K562 (cell line): ENCODE results near the gene ELF3. TPM values are rescaled to one million over a fixed set of nuclear protein-coding genes. Genes with fewer than 3 reads are reported as not detected.
A peak's percentile ranks its signal among the peaks of the same experiment; 100 is the strongest.

Source experiments
- CBX8 ChIP-seq: fragments of 200-600 bp; sonication (generic); IDR thresholded peaks from 2 replicates; pipeline ENCODE4 v1.6.1; 2012; ENCODE audit warnings: borderline replicate concordance, mixed run types, low read depth, mild to moderate bottlenecking, moderate library complexity, mixed read lengths, low read length, control low read depth, inconsistent platforms; ENCODE audit not compliant: poor library complexity, severe bottlenecking; ENCODE audit errors: extremely low read depth
- COPS2 ChIP-seq: fragments of 450-650 bp; conservative IDR thresholded peaks from 2 replicates; pipeline ENCODE4 v1.6.1; 2016; ENCODE audit warnings: mild to moderate bottlenecking, moderate library complexity
- CREM ChIP-seq: IDR thresholded peaks from 2 replicates; pipeline ENCODE4 v1.6.1; 2014; ENCODE audit warnings: antibody characterized with exemption, low read depth
- HMG20B ChIP-seq: fragments of 250-450 bp; sonication (Bioruptor Pico); IDR thresholded peaks from 2 replicates; pipeline ENCODE4 v1.5.0; 2021; ENCODE audit warnings: mild to moderate bottlenecking
- HNRNPH1 ChIP-seq: fragments of 200-400 bp; formaldehyde crosslinking; optimal IDR thresholded peaks from 2 replicates; pipeline ENCODE3; 2017; ENCODE audit warnings: low read depth, mild to moderate bottlenecking, low read length, moderate library complexity
- KLF13 ChIP-seq: fragments of 450-650 bp; IDR thresholded peaks from 2 replicates; pipeline ENCODE4 v1.6.1; 2016; ENCODE audit warnings: missing genetic modification characterization, low read depth, mild to moderate bottlenecking, missing compliant biosample characterization, moderate library complexity, borderline replicate concordance
- MBD2 ChIP-seq: sonication (generic); IDR thresholded peaks from 2 replicates; pipeline ENCODE4 v1.6.1; 2016; ENCODE audit warnings: low read depth, borderline replicate concordance
- NCOA1 ChIP-seq: fragments of 450-650 bp; IDR thresholded peaks from 2 replicates; pipeline ENCODE4 v1.6.1; 2016; ENCODE audit warnings: low read depth
- POLR2AphosphoS2 ChIP-seq: IDR thresholded peaks from 2 replicates; pipeline ENCODE4 v1.6.1; 2012; ENCODE audit warnings: low read length, improper control_type of control experiment
- POLR2G ChIP-seq: fragments of 200-400 bp; formaldehyde crosslinking; IDR thresholded peaks from 2 replicates; pipeline ENCODE4 v1.6.1; 2017; ENCODE audit warnings: low read depth, mild to moderate bottlenecking, antibody characterized with exemption, low read length, moderate library complexity
- SMARCA4 ChIP-seq: fragments of 450-650 bp; IDR thresholded peaks from 2 replicates; pipeline ENCODE4 v1.6.1; 2016
- TCF7 ChIP-seq: sonication (generic); IDR thresholded peaks from 2 replicates; pipeline ENCODE4 v1.6.1; 2016; ENCODE audit warnings: antibody characterized with exemption, borderline replicate concordance
- ZNF12 ChIP-seq: sonication (generic); formaldehyde crosslinking; IDR thresholded peaks from 2 replicates; pipeline ENCODE4 v1.4.0; 2020; ENCODE audit warnings: mild to moderate bottlenecking, missing genetic modification reagents
- ZNF224 ChIP-seq: sonication (generic); formaldehyde crosslinking; IDR thresholded peaks from 2 replicates; pipeline ENCODE4 v1.8.0; 2022; ENCODE audit warnings: mild to moderate bottlenecking, missing genetic modification reagents
- ZNF561 ChIP-seq: fragments of 450-650 bp; formaldehyde crosslinking; conservative IDR thresholded peaks from 2 replicates; pipeline ENCODE4 v1.4.0; 2020; ENCODE audit warnings: mild to moderate bottlenecking, moderate library complexity
- ZNF584 ChIP-seq: fragments of 200-800 bp; sonication (Bioruptor generic); IDR thresholded peaks from 2 replicates; pipeline ENCODE4 v1.6.1; 2016; ENCODE audit warnings: low read depth, mild to moderate bottlenecking, missing genetic modification characterization, missing compliant biosample characterization
- polyA plus RNA-seq, 8 experiments: library from polyadenylated mRNA; depleted of rRNA in 4 of 8; stranded (reverse) in 5 of 8; unstranded in 3 of 8; fragments of >200 nt; fragmentation: Nextera tagmentation in 2 of 8; fragmentation: Illumina TruSeq in 1 of 8; extraction: Ambion mirVana in 2 of 8; extraction: Trizol in 1 of 8; gene quantifications; 2 replicates each; pipeline versions ENCODE4 v1.2.1 to v1.2.3, GENCODE V29; 2011 to 2014; ENCODE audit warnings: inconsistent platforms in 1 of 8, missing spikeins in 1 of 8
- total RNA-seq, 7 experiments: library from RNA; depleted of rRNA in 6 of 7; stranded (reverse); fragments of >200 nt in 6 of 7; fragmentation: Illumina TruSeq in 2 of 7; extraction: Trizol in 2 of 7; gene quantifications; 2 replicates each; pipeline versions ENCODE4 v1.2.1 to v1.2.3, GENCODE V29; 2011 to 2021; ENCODE audit warnings: low replicate concordance in 1 of 7
- TF ChIP-seq, protein P1 (sequence below), 3 experiments: fragments of 200-800 bp in 1 of 3; fragments of 250-450 bp in 1 of 3; fragments of 450-650 bp in 1 of 3; sonication (Bioruptor Pico) in 1 of 3; sonication (Bioruptor generic) in 1 of 3; formaldehyde crosslinking in 1 of 3; IDR thresholded peaks; 2 replicates each; pipeline versions ENCODE4 v1.6.1 to v1.8.0; 2016 to 2022; ENCODE audit warnings: mild to moderate bottlenecking in 2 of 3, missing genetic modification characterization in 2 of 3, missing compliant biosample characterization in 1 of 3, moderate library complexity in 1 of 3
- TF ChIP-seq, protein P2 (sequence below): fragments of 450-650 bp; IDR thresholded peaks from 2 replicates; pipeline ENCODE4 v1.6.1; 2016; ENCODE audit warnings: missing biosample characterization, missing genetic modification characterization
- TF ChIP-seq, protein P3 (sequence below): fragments of 250-450 bp; sonication (Bioruptor Pico); IDR thresholded peaks from 2 replicates; pipeline ENCODE4 v1.8.0; 2022; ENCODE audit warnings: inconsistent platforms
- TF ChIP-seq, protein P4 (sequence below): fragments of 450-650 bp; formaldehyde crosslinking; IDR thresholded peaks from 2 replicates; pipeline ENCODE4 v1.4.0; 2020; ENCODE audit warnings: mild to moderate bottlenecking

The ELF3 gene
- total and polyA plus RNA-seq, 9 of the 15 experiments (the other 6 are each of a cell fraction or from before 2014, with no cell fraction given) = 0.03 to 1.2 (median 0.07) TPM; not detected in 4

DNA sequence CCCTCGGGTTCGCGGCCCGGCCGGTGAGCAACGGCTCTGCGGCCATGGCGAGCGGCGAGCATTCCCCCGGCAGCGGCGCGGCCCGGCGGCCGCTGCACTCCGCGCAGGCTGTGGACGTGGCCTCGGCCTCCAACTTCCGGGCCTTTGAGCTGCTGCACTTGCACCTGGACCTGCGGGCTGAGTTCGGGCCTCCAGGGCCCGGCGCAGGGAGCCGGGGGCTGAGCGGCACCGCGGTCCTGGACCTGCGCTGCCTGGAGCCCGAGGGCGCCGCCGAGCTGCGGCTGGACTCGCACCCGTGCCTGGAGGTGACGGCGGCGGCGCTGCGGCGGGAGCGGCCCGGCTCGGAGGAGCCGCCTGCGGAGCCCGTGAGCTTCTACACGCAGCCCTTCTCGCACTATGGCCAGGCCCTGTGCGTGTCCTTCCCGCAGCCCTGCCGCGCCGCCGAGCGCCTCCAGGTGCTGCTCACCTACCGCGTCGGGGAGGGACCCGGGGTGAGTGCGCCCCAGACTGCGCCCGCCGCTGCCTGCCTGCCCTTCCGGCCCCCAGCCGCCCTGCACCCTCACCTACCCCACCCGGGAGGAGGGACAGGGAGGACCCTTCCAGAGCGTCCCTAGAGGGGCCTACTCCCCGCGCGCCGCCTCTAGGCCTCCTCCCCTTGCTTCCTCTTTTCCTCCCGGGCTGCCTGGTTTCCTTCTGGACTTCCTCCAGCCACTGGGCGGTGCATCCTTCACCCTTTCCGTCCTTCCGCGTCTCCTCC, 27.6 kb upstream of the ELF3 start, which contains the start of gene RNPEP (continued):
- TF ChIP-seq KLF13 (no peak), POLR2AphosphoS2 (no peak), CBX8 (no peak), HMG20B (no peak), ZNF12 (no peak), MBD2 (peak; percentile 72; the same call in 1 of the 2 replicates), TCF7 (0 out of 2 replicates have a peak, but pooled peaks have one; percentile 52), SMARCA4 (0 out of 2 replicates have a peak, but pooled peaks have one; percentile 65), CREM (peak; percentile 55), ZNF584 (CRISPR knock-in tag) (no peak), ZNF224 (CRISPR knock-in tag) (peak; percentile 22; the same call in 1 of the 2 replicates), COPS2 (no peak), NCOA1 (peak; percentile 91), ZNF561 (no peak), HNRNPH1 (no peak), POLR2G (peak; percentile 89)
- TF ChIP-seq, protein P1, sequence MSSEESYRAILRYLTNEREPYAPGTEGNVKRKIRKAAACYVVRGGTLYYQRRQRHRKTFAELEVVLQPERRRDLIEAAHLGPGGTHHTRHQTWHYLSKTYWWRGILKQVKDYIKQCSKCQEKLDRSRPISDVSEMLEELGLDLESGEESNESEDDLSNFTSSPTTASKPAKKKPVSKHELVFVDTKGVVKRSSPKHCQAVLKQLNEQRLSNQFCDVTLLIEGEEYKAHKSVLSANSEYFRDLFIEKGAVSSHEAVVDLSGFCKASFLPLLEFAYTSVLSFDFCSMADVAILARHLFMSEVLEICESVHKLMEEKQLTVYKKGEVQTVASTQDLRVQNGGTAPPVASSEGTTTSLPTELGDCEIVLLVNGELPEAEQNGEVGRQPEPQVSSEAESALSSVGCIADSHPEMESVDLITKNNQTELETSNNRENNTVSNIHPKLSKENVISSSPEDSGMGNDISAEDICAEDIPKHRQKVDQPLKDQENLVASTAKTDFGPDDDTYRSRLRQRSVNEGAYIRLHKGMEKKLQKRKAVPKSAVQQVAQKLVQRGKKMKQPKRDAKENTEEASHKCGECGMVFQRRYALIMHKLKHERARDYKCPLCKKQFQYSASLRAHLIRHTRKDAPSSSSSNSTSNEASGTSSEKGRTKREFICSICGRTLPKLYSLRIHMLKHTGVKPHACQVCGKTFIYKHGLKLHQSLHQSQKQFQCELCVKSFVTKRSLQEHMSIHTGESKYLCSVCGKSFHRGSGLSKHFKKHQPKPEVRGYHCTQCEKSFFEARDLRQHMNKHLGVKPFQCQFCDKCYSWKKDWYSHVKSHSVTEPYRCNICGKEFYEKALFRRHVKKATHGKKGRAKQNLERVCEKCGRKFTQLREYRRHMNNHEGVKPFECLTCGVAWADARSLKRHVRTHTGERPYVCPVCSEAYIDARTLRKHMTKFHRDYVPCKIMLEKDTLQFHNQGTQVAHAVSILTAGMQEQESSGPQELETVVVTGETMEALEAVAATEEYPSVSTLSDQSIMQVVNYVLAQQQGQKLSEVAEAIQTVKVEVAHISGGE (CRISPR knock-in tag; IDR thresholded peaks at IDR 0.05) = peak in 2 of 3 experiments; percentile 82 to 97; a peak in 4 of 6 replicates
- TF ChIP-seq, protein P2, sequence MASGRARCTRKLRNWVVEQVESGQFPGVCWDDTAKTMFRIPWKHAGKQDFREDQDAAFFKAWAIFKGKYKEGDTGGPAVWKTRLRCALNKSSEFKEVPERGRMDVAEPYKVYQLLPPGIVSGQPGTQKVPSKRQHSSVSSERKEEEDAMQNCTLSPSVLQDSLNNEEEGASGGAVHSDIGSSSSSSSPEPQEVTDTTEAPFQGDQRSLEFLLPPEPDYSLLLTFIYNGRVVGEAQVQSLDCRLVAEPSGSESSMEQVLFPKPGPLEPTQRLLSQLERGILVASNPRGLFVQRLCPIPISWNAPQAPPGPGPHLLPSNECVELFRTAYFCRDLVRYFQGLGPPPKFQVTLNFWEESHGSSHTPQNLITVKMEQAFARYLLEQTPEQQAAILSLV (tag) = no peak
- TF ChIP-seq, protein P3, sequence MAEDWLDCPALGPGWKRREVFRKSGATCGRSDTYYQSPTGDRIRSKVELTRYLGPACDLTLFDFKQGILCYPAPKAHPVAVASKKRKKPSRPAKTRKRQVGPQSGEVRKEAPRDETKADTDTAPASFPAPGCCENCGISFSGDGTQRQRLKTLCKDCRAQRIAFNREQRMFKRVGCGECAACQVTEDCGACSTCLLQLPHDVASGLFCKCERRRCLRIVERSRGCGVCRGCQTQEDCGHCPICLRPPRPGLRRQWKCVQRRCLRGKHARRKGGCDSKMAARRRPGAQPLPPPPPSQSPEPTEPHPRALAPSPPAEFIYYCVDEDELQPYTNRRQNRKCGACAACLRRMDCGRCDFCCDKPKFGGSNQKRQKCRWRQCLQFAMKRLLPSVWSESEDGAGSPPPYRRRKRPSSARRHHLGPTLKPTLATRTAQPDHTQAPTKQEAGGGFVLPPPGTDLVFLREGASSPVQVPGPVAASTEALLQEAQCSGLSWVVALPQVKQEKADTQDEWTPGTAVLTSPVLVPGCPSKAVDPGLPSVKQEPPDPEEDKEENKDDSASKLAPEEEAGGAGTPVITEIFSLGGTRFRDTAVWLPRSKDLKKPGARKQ (CRISPR knock-in tag) = no peak
- TF ChIP-seq, protein P4, sequence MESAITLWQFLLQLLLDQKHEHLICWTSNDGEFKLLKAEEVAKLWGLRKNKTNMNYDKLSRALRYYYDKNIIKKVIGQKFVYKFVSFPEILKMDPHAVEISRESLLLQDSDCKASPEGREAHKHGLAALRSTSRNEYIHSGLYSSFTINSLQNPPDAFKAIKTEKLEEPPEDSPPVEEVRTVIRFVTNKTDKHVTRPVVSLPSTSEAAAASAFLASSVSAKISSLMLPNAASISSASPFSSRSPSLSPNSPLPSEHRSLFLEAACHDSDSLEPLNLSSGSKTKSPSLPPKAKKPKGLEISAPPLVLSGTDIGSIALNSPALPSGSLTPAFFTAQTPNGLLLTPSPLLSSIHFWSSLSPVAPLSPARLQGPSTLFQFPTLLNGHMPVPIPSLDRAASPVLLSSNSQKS (CRISPR knock-in tag) = no peak
